Transverse colon (tissue), 3 donors: Measurements from ENCODE around the gene RPL13A.

ENCODE experiments used
- POLR2A ChIP-seq: fragments of 450-650 bp; IDR thresholded peaks from one replicate; pipeline ENCODE4 v1.6.1; 2016; ENCODE audit warnings: antibody characterized with exemption, mild to moderate bottlenecking, moderate library complexity
- POLR2AphosphoS5 ChIP-seq, 3 donors: sonication (generic); formaldehyde crosslinking; IDR thresholded peaks; one replicate each; pipeline ENCODE4 v1.6.1; 2016; ENCODE audit warnings: antibody characterized with exemption in 3 of 3

- no peak for TF ChIP-seq POLR2A
- no peak for TF ChIP-seq POLR2AphosphoS5 (IDR thresholded peaks at IDR 0.05)
Measured at GRCh38 chr19:49439836-49440235, 47.6 kb upstream of the RPL13A start.
